Right ventricle myocardium superior (tissue), 1 donor: ENCODE measurements around the gene HELZ. TPM values are rescaled to one million over a fixed set of nuclear protein-coding genes. Genes with fewer than 3 reads are reported as not detected.

Experiments
- ATAC-seq: fragments of 200-7000 bp; cut with Tn5 transposase; one replicate; pipeline ENCODE4 v1.9.1; 2020; ENCODE audit warnings: mild to moderate bottlenecking; ENCODE audit not compliant: poor library complexity
- DNase-seq: peaks from one replicate; pipeline ENCODE4 v3.0.0-alpha.2; 2020
- intact Hi-C: fragments of 100-400 bp; cut with DNase I; formaldehyde crosslinking; loops from one replicate; pipeline ENCODE4 v1.11.2; 2022
- total RNA-seq: library from RNA; stranded (reverse); fragmentation: NEBNext Ultra II Directional; extraction: Animal tissue kit (Norgen Biotek cat#: 25700); gene quantifications from one replicate; pipeline ENCODE4 v1.2.1, GENCODE V29; 2021
- donor health status: DM: no; HTN: yes; CAD: no; lungs with severe emphysema.

HELZ gene
- total RNA-seq, 1 donor from 2014 or later = 33.3 TPM

GRCh38 chr17:67072885-67073284, 172.1 kb downstream of the HELZ start:
- intact Hi-C loops = no loop called here
- no peak for ATAC-seq

GRCh38 chr17:67071595-67071994, 173.4 kb downstream of the HELZ start:
- ATAC-seq = no peak
- DNase-seq = no peak
- intact Hi-C loops = no loop called here

More at GRCh38 chr17:67072885-67073284, 172.1 kb downstream of the HELZ start:
- DNase-seq = no peak

- DNase-seq (no peak), ATAC-seq (no peak)
- intact Hi-C loops = no loop called here
Measured at GRCh38 chr17:67069603-67070136, 175.3 kb downstream of the HELZ start.

- intact Hi-C loops = no loop called here
- DNase-seq = no peak
- ATAC-seq = no peak
Measured at GRCh38 chr17:67068999-67069398, 176.0 kb downstream of the HELZ start.

GRCh38 chr17:67067571-67068482, 177.2 kb downstream of the HELZ start:
- intact Hi-C loops = no loop called here
- ATAC-seq (no peak), DNase-seq (no peak)

- DNase-seq (no peak), ATAC-seq (no peak)
- intact Hi-C loops = no loop called here
Measured at GRCh38 chr17:67066717-67067116, 178.3 kb downstream of the HELZ start.

- no peak for ATAC-seq
- no peak for DNase-seq
- intact Hi-C loops = no loop called here
Measured at GRCh38 chr17:67063141-67063540, 181.9 kb downstream of the HELZ start.

GRCh38 chr17:67059372-67059771, 185.6 kb downstream of the HELZ start:
- DNase-seq (no peak), ATAC-seq (no peak)
- intact Hi-C loops = no loop called here

GRCh38 chr17:67058036-67058435, 187.0 kb downstream of the HELZ start:
- DNase-seq (no peak), ATAC-seq (no peak)
- intact Hi-C loops = no loop called here

- intact Hi-C loops = no loop called here
- no peak for DNase-seq
- ATAC-seq = peak; percentile 75
Measured at GRCh38 chr17:67056746-67057490, 188.1 kb downstream of the HELZ start.

- intact Hi-C loops = no loop called here
- peak; percentile 73 for ATAC-seq
- no peak for DNase-seq
Measured at GRCh38 chr17:67055811-67056745, 188.9 kb downstream of the HELZ start.

- ATAC-seq (no peak), DNase-seq (no peak)
- intact Hi-C loops = no loop called here
Measured at GRCh38 chr17:67055041-67055443, 190.0 kb downstream of the HELZ start.

GRCh38 chr17:67054608-67055007, 190.4 kb downstream of the HELZ start:
- intact Hi-C loops = no loop called here
- ATAC-seq (no peak), DNase-seq (no peak)

GRCh38 chr17:67054011-67054591, 190.9 kb downstream of the HELZ start:
- DNase-seq (no peak), ATAC-seq (no peak)
- intact Hi-C loops = no loop called here

- intact Hi-C loops = no loop called here
- ATAC-seq (no peak), DNase-seq (no peak)
Measured at GRCh38 chr17:67053438-67054000, 191.5 kb downstream of the HELZ start.

- DNase-seq = no peak
- intact Hi-C loops = no loop called here
- no peak for ATAC-seq
Measured at GRCh38 chr17:67052720-67053437, 192.1 kb downstream of the HELZ start.

- DNase-seq (no peak), ATAC-seq (no peak)
- intact Hi-C loops = no loop called here
Measured at GRCh38 chr17:67051837-67052236, 193.2 kb downstream of the HELZ start.
